HepG2 (cell line): ENCODE results near the gene LHX5. TPM values are rescaled to one million over a fixed set of nuclear protein-coding genes. Genes with fewer than 3 reads are reported as not detected.

Source experiments
- ASH2L ChIP-seq: fragments of 300-600, 200-600 bp; sonication (generic); IDR thresholded peaks from 2 replicates; pipeline ENCODE4 v1.7.0; 2017; ENCODE audit warnings: low read depth, mild to moderate bottlenecking, moderate library complexity, mixed read lengths, low read length; ENCODE audit not compliant: insufficient read length
- CBX5 ChIP-seq: sonication (generic); formaldehyde crosslinking; IDR thresholded peaks from 2 replicates; pipeline ENCODE4 v1.4.0; 2020; ENCODE audit warnings: missing genetic modification reagents, borderline replicate concordance
- CEBPB ChIP-seq: IDR thresholded peaks from 2 replicates; pipeline ENCODE4 v1.6.1; 2011; ENCODE audit warnings: low read depth, low read length, improper control_type of control experiment, borderline replicate concordance
- CEBPG ChIP-seq: IDR thresholded peaks from 2 replicates; pipeline ENCODE4 v1.6.1; 2016
- ESRRA ChIP-seq: sonication (generic); formaldehyde crosslinking; IDR thresholded peaks from 2 replicates; pipeline ENCODE4 v1.5.1; 2020; ENCODE audit warnings: mild to moderate bottlenecking, low read depth, missing genetic modification reagents
- GABPB1 ChIP-seq: IDR thresholded peaks from 2 replicates; pipeline ENCODE4 v1.6.1; 2016; ENCODE audit warnings: mild to moderate bottlenecking, missing genetic modification reagents, moderate library complexity, missing compliant biosample characterization
- HDAC1 ChIP-seq: sonication (generic); formaldehyde crosslinking; IDR thresholded peaks from 2 replicates; pipeline ENCODE4 v1.5.1; 2020; ENCODE audit warnings: mild to moderate bottlenecking, missing genetic modification reagents
- HMGXB4 ChIP-seq, 2 experiments: sonication (generic) in 1 of 2; formaldehyde crosslinking in 1 of 2; IDR thresholded peaks; 2 replicates each; pipeline versions ENCODE4 v1.4.0 to v1.6.1; 2018 to 2020; ENCODE audit warnings: missing genetic modification reagents in 2 of 2, borderline replicate concordance in 1 of 2, low read depth in 1 of 2, mild to moderate bottlenecking in 1 of 2, missing biosample characterization in 1 of 2
- HNF1A ChIP-seq, 2 experiments: sonication (generic) in 1 of 2; formaldehyde crosslinking in 1 of 2; IDR thresholded peaks; 2 replicates each; pipeline versions ENCODE4 v1.4.0 to v1.6.1; 2016 to 2020; ENCODE audit warnings: borderline replicate concordance in 1 of 2, low read depth in 1 of 2, mild to moderate bottlenecking in 1 of 2, missing genetic modification reagents in 1 of 2
- HNF4A ChIP-seq: sonication (generic); formaldehyde crosslinking; IDR thresholded peaks from 2 replicates; pipeline ENCODE4 v1.4.0; 2020; ENCODE audit warnings: missing genetic modification reagents
- KDM4B ChIP-seq: sonication (generic); formaldehyde crosslinking; IDR thresholded peaks from 2 replicates; pipeline ENCODE4 v1.4.0; 2020; ENCODE audit warnings: missing genetic modification reagents
- KLF6 ChIP-seq: IDR thresholded peaks from 2 replicates; pipeline ENCODE4 v1.8.0; 2016; ENCODE audit warnings: missing biosample characterization, missing genetic modification reagents
- KMT2B ChIP-seq: IDR thresholded peaks from 2 replicates; pipeline ENCODE4 v1.6.1; 2016; ENCODE audit warnings: missing genetic modification reagents, missing compliant biosample characterization
- MEIS1 ChIP-seq: sonication (generic); formaldehyde crosslinking; IDR thresholded peaks from 2 replicates; pipeline ENCODE4 v1.9.0; 2021; ENCODE audit warnings: mild to moderate bottlenecking, missing genetic modification reagents, moderate library complexity, borderline replicate concordance
- NFKB2 ChIP-seq: sonication (generic); formaldehyde crosslinking; IDR thresholded peaks from 2 replicates; pipeline ENCODE4 v1.4.0; 2020; ENCODE audit warnings: missing genetic modification reagents, borderline replicate concordance
- RARG ChIP-seq: sonication (generic); formaldehyde crosslinking; IDR thresholded peaks from 2 replicates; pipeline ENCODE4 v1.4.0; 2020; ENCODE audit warnings: low read depth, mild to moderate bottlenecking, missing genetic modification reagents
- RCOR2 ChIP-seq: IDR thresholded peaks from 2 replicates; pipeline ENCODE4 v1.6.1; 2016; ENCODE audit warnings: missing biosample characterization, missing genetic modification reagents
- TBX3 ChIP-seq: fragments of 450-650 bp; IDR thresholded peaks from 2 replicates; pipeline ENCODE4 v1.6.1; 2017; ENCODE audit warnings: antibody characterized with exemption, mild to moderate bottlenecking, inconsistent platforms, borderline replicate concordance
- ZBTB21 ChIP-seq: sonication (generic); formaldehyde crosslinking; IDR thresholded peaks from 2 replicates; pipeline ENCODE4 v1.4.0; 2020; ENCODE audit warnings: missing genetic modification reagents
- ZC3H13 ChIP-seq: sonication (generic); formaldehyde crosslinking; IDR thresholded peaks from 2 replicates; pipeline ENCODE4 v1.8.1; 2023; ENCODE audit warnings: mild to moderate bottlenecking, missing genetic modification reagents, moderate library complexity
- ZKSCAN5 ChIP-seq: sonication (generic); formaldehyde crosslinking; IDR thresholded peaks from 2 replicates; pipeline ENCODE4 v1.5.1; 2020; ENCODE audit warnings: mild to moderate bottlenecking, missing genetic modification reagents
- ZNF160 ChIP-seq: sonication (generic); formaldehyde crosslinking; IDR thresholded peaks from 2 replicates; pipeline ENCODE4 v1.8.0; 2022; ENCODE audit warnings: mild to moderate bottlenecking, inconsistent platforms, missing genetic modification reagents
- ZNF274 ChIP-seq: sonication (generic); formaldehyde crosslinking; IDR thresholded peaks from 2 replicates; pipeline ENCODE4 v1.5.1; 2020; ENCODE audit warnings: mild to moderate bottlenecking, missing genetic modification reagents
- ZNF484 ChIP-seq: sonication (generic); formaldehyde crosslinking; IDR thresholded peaks from 2 replicates; pipeline ENCODE4 v1.5.1; 2020; ENCODE audit warnings: mild to moderate bottlenecking, low read depth, missing genetic modification reagents, borderline replicate concordance
- ZNF615 ChIP-seq: sonication (generic); formaldehyde crosslinking; IDR thresholded peaks from 2 replicates; pipeline ENCODE4 v1.5.0; 2020; ENCODE audit warnings: mild to moderate bottlenecking, missing genetic modification reagents, borderline replicate concordance
- polyA plus RNA-seq, 8 experiments: library from polyadenylated mRNA; depleted of rRNA in 3 of 8; stranded (reverse) in 7 of 8; unstranded in 1 of 8; fragments of >200 nt; fragmentation: Illumina TruSeq in 4 of 8; extraction: Trizol in 4 of 8; gene quantifications; 2 replicates each; pipeline versions ENCODE4 v1.2.1 to v1.2.3, GENCODE V29; 2011 to 2016; ENCODE audit warnings: low read depth in 4 of 8, missing spikeins in 1 of 8, mixed read lengths in 1 of 8; ENCODE audit not compliant: insufficient read depth in 1 of 8
- total RNA-seq, 5 experiments: library from RNA; depleted of rRNA; stranded (reverse); fragments of >200 nt; fragmentation: Illumina TruSeq; extraction: Trizol; gene quantifications; 2 replicates each; pipeline ENCODE4 v1.2.3, GENCODE V29; 2016; ENCODE audit warnings: low read depth in 1 of 5

LHX5 gene
- total and polyA plus RNA-seq, 2 of the 13 experiments (the other 11 are each of a cell fraction or from before 2014, with no cell fraction given) = not detected

GRCh38 chr12:113418213-113418879 lies 53.3 kb downstream of the LHX5 start (continued):
- peak; percentile 24; the same call in 1 of the 2 replicates for TF ChIP-seq GABPB1
- no peak for TF ChIP-seq CBX5
- no peak for TF ChIP-seq ZC3H13 (CRISPR knock-in tag)
- no peak for TF ChIP-seq KLF6 (CRISPR knock-in tag)
- TF ChIP-seq HNF1A (IDR thresholded peaks at IDR 0.05; ENCODE audit: low read depth) = peak; percentile 95
- TF ChIP-seq HNF1A (CRISPR knock-in tag; IDR thresholded peaks at IDR 0.05; ENCODE audit: borderline replicate concordance) = peak; percentile 98
- TF ChIP-seq KDM4B = no peak
- TF ChIP-seq ZBTB21 (CRISPR knock-in tag) = 0 out of 2 replicates have a peak, but pooled peaks have one; percentile 3
- no peak for TF ChIP-seq ZNF160 (CRISPR knock-in tag)
- TF ChIP-seq ASH2L = no peak
- peak; percentile 63 for TF ChIP-seq CEBPB
- peak; percentile 47; the same call in 1 of the 2 replicates for TF ChIP-seq TBX3
- TF ChIP-seq ZNF615 (CRISPR knock-in tag) = no peak
- no peak for TF ChIP-seq HMGXB4 (CRISPR knock-in tag; IDR thresholded peaks at IDR 0.05; ENCODE audit: borderline replicate concordance in 1 of 2, low read depth in 1 of 2)
- peak; percentile 43; the same call in 1 of the 2 replicates for TF ChIP-seq HNF4A (CRISPR knock-in tag)
- TF ChIP-seq RCOR2 = peak; percentile 69
- TF ChIP-seq NFKB2 = peak; percentile 49; the same call in 1 of the 2 replicates
- TF ChIP-seq CEBPG (CRISPR knock-in tag) = peak; percentile 55
- TF ChIP-seq ESRRA (CRISPR knock-in tag) = peak; percentile 84
- TF ChIP-seq MEIS1 (CRISPR knock-in tag) = peak; percentile 62; the same call in 1 of the 2 replicates
- TF ChIP-seq RARG = no peak
- peak; percentile 44; the same call in 1 of the 2 replicates for TF ChIP-seq HDAC1 (CRISPR knock-in tag)
- 0 out of 2 replicates have a peak, but pooled peaks have one; percentile 38 for TF ChIP-seq ZNF274 (CRISPR knock-in tag)
- TF ChIP-seq ZKSCAN5 = no peak
- no peak for TF ChIP-seq KMT2B (CRISPR knock-in tag)
- TF ChIP-seq ZNF484 (CRISPR knock-in tag) = no peak
